Stimulated activated CD8-positive, alpha-beta memory T cell treated with anti-CD3 and anti-CD28 coated beads, Interleukin-15, amount 100 ng/mL, for 1 hour (primary cell): ENCODE data around the gene ECE1.
A peak's percentile ranks its signal among the peaks of the same experiment; 100 is the strongest.
"Not testable (repeated sequence)": the region's sequence is repeated elsewhere in the genome, so short reads cannot be mapped to it uniquely, and the experiment has no call there.

Experiments used
- DNase-seq: peaks from one replicate; pipeline ENCODE4 v3.0.0-alpha.2; 2020; ENCODE audit warnings: low read depth

ECE1 gene

GRCh38 chr1:21249940-21250493, 40.2 kb downstream of the ECE1 start:
- no peak for DNase-seq

GRCh38 chr1:21247892-21248715, 42.2 kb downstream of the ECE1 start:
- DNase-seq: no peak

GRCh38 chr1:21246905-21247642, 43.2 kb downstream of the ECE1 start:
- DNase-seq: no peak

GRCh38 chr1:21245688-21246229, 44.5 kb downstream of the ECE1 start:
- DNase-seq: no peak

GRCh38 chr1:21244986-21245687, 45.1 kb downstream of the ECE1 start:
- no peak for DNase-seq

- DNase-seq: no peak
Observed at GRCh38 chr1:21244154-21244553, 46.1 kb downstream of the ECE1 start.

GRCh38 chr1:21242846-21243245, 47.4 kb downstream of the ECE1 start:
- no peak for DNase-seq

- no peak for DNase-seq
Observed at GRCh38 chr1:21241771-21242581, 48.3 kb downstream of the ECE1 start.

- DNase-seq: no peak
Observed at GRCh38 chr1:21240706-21241105, 49.6 kb downstream of the ECE1 start.

- DNase-seq: no peak
Observed at GRCh38 chr1:21239221-21239620, 51.0 kb downstream of the ECE1 start.

GRCh38 chr1:21238141-21238800, 52.0 kb downstream of the ECE1 start:
- DNase-seq: no peak

- DNase-seq: no peak
Observed at GRCh38 chr1:21237446-21238088, 52.7 kb downstream of the ECE1 start.

- DNase-seq: no peak
Observed at GRCh38 chr1:21236178-21236577, 54.1 kb downstream of the ECE1 start.

- DNase-seq: no peak
Observed at GRCh38 chr1:21234779-21235178, 55.5 kb downstream of the ECE1 start.

GRCh38 chr1:21233490-21233889, 56.8 kb downstream of the ECE1 start:
- DNase-seq: no peak

- DNase-seq: peak; percentile 14
Observed at GRCh38 chr1:21232044-21232443, 58.2 kb downstream of the ECE1 start.

- no peak for DNase-seq
Observed at GRCh38 chr1:21229246-21230000, 60.8 kb downstream of the ECE1 start.

GRCh38 chr1:21228224-21228623, 62.0 kb downstream of the ECE1 start:
- DNase-seq: not testable (repeated sequence)

GRCh38 chr1:21225065-21225464, 65.2 kb downstream of the ECE1 start:
- no peak for DNase-seq
